ENCODE measurements around the gene GNG7. TPM values are rescaled to one million over a fixed set of nuclear protein-coding genes. Genes with fewer than 3 reads are reported as not detected.
"Not testable (repeated sequence)": the region's sequence is repeated elsewhere in the genome, so short reads cannot be mapped to it uniquely, and the experiment has no call there.

GNG7 gene
- total RNA-seq, 2 donors from 2014 or later: 5.7 to 12.9 TPM

GRCh38 chr19:2656533-2656932, 46.0 kb downstream of the GNG7 start:
- DNase-seq (no peak), ATAC-seq (no peak)
- Histone ChIP-seq H3K4me3 (no peak overlapping the region), H3K9me3 (no peaks in the 10 kb centered on the region), H3K36me3 (replicated peaks in 1 of 2; ENCODE audit: insufficient read depth in 1 of 2, low read depth in 2 of 2) (no peaks in the 10 kb centered on the region), H3K27ac (no peak overlapping the region), H3K4me1 (peaks cover 10% of the 10 kb centered on the region), H3K27me3 (no peaks in the 10 kb centered on the region)
- intact Hi-C loops (cut with DNase I): loop anchor here (10.0 kb wide), 1 partner anchor 218 kb away; no protein-coding TSS in a partner anchor
- TF ChIP-seq CTCF (IDR thresholded peaks at IDR 0.05) (no peak), POLR2A (IDR thresholded peaks at IDR 0.05) (no peak)
- 86 to 87% methylated on average over 9 of the region's 9 CpGs for WGBS, 2 donors

- H3K27ac ChIP-seq: peak overlapping the region in 1 of 4 donors; percentile 60
- no peaks in the 10 kb centered on the region for H3K9me3 ChIP-seq
- no peaks in the 10 kb centered on the region for H3K36me3 ChIP-seq (replicated peaks in 1 of 2; ENCODE audit: insufficient read depth in 1 of 2, low read depth in 2 of 2)
- no peak overlapping the region for H3K4me3 ChIP-seq
- TF ChIP-seq POLR2A (IDR thresholded peaks at IDR 0.05): no peak
- TF ChIP-seq CTCF (IDR thresholded peaks at IDR 0.05): no peak
- intact Hi-C loops (cut with DNase I): loop anchor here (10.0 kb wide), 1 partner anchor 221 kb away; no protein-coding TSS in a partner anchor
- peaks cover 10% of the 10 kb centered on the region for H3K4me1 ChIP-seq
- DNase-seq (peak in 3 of 4 donors; percentile 30 to 65 (median 38)), ATAC-seq (peak; percentile 53)
- no peaks in the 10 kb centered on the region for H3K27me3 ChIP-seq
- 35 to 46% methylated on average over 20 to 29 of the region's 29 CpGs for WGBS, 2 donors
Observed at GRCh38 chr19:2653710-2654707, 48.5 kb downstream of the GNG7 start.

- no peak overlapping the region for H3K4me3 ChIP-seq
- WGBS, 2 donors: 34 to 35% methylated on average over 9 of the region's 9 CpGs
- intact Hi-C loops (cut with DNase I): loop anchor here (10.0 kb wide), 1 partner anchor 222 kb away; no protein-coding TSS in a partner anchor
- peaks cover 10% of the 10 kb centered on the region for H3K4me1 ChIP-seq
- ATAC-seq: no peak
- peak overlapping the region in 1 of 4 donors; percentile 60 for H3K27ac ChIP-seq
- no peak for DNase-seq
- TF ChIP-seq POLR2A (IDR thresholded peaks at IDR 0.05): no peak
- TF ChIP-seq CTCF (IDR thresholded peaks at IDR 0.05): no peak
- no peaks in the 10 kb centered on the region for H3K36me3 ChIP-seq (replicated peaks in 1 of 2; ENCODE audit: insufficient read depth in 1 of 2, low read depth in 2 of 2)
- H3K9me3 ChIP-seq: no peaks in the 10 kb centered on the region
- H3K27me3 ChIP-seq: no peaks in the 10 kb centered on the region
Observed at GRCh38 chr19:2653218-2653617, 49.3 kb downstream of the GNG7 start.

- 60 to 66% methylated on average over 8 of the region's 8 CpGs for WGBS, 2 donors
- no peak for DNase-seq
- TF ChIP-seq POLR2A (IDR thresholded peaks at IDR 0.05) (no peak), CTCF (IDR thresholded peaks at IDR 0.05) (no peak)
- H3K4me1 ChIP-seq: peaks cover 10% of the 10 kb centered on the region
- no peaks in the 10 kb centered on the region for H3K36me3 ChIP-seq (replicated peaks in 1 of 2; ENCODE audit: insufficient read depth in 1 of 2, low read depth in 2 of 2)
- intact Hi-C loops (cut with DNase I): loop anchor here (10.0 kb wide), 1 partner anchor 222 kb away; no protein-coding TSS in a partner anchor
- no peak for ATAC-seq
- H3K27ac ChIP-seq: peak overlapping the region in 1 of 4 donors; percentile 60
- no peaks in the 10 kb centered on the region for H3K9me3 ChIP-seq
- no peak overlapping the region for H3K4me3 ChIP-seq
- H3K27me3 ChIP-seq: no peaks in the 10 kb centered on the region
Observed at GRCh38 chr19:2652504-2653099, 49.9 kb downstream of the GNG7 start.

GRCh38 chr19:2651002-2651733, 51.3 kb downstream of the GNG7 start:
- not testable (repeated sequence) for H3K36me3 ChIP-seq (replicated peaks in 1 of 2; ENCODE audit: insufficient read depth in 1 of 2, low read depth in 2 of 2); ATAC-seq; DNase-seq; H3K9me3 ChIP-seq; H3K27ac ChIP-seq; H3K4me1 ChIP-seq; H3K4me3 ChIP-seq; H3K27me3 ChIP-seq
- whole genome bisulfite sequencing, 2 donors: 76 to 93% methylated on average over 4 to 7 of the region's 7 CpGs
- intact Hi-C loops (cut with DNase I): loop anchor here (10.0 kb wide), 1 partner anchor 224 kb away; no protein-coding TSS in a partner anchor
